UCSD-AML1 (cell line): ENCODE measurements around the gene ANGPTL2.

Experiments
- DNase-seq: peaks from one replicate; lab custom pipeline; 2025; ENCODE audit not compliant: unreplicated experiment; lab: John Stamatoyannopoulos, UW

Gene ANGPTL2

DNA sequence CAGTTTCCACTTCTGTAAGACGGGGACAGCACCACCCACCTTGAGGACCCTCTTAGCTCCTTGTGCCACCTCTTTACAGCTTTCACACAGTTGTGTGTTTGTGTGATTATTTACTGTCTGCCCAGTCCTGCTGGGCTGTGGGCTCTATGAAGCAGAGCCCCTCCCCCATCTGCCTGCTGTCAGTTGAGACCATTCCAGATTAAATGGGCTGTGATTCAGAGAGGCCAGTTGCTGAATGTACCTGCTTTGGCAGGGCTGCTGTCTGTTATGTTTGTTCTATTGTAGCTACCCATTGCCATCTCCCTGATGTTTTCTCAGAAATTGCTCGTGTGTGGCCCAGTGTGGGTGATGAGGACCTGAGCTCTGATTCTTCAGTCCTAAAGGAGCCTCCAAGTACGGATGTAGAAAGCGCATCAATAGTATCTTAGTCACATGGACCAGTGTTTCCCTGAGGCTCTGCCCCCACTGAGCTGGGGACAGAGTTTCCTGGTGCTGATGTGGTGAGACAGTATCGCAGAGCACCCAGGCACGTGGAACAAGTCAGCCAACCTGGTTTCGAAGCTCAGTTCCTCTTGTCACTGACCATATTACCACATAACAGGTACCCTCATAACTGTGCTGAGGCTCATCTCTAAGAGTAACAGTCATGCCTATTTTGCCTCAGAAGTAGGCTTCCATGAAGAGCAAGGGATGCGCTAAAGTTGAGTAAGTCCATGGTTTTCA, 3.7 kb downstream of the ANGPTL2 start:
- DNase-seq: no peak

DNA sequence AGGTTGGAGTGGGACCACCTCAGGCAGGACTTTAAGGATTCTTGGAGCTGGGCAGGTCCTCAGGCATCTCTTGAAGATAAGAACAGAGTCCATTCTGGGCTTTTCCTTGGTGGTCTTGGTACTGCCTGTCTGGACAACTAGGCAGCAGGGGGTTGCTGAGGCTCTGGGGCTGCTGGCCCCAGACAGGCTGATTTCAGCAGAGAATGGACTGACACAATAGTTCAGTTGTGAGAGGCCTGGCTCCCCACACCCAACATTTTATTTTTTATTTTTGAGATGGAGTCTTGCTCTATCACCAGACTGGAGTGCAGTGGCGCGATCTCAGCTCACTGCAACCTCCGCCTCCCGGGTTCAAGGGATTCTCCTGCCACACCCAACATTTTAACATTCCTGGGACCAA, 4.6 kb downstream of the ANGPTL2 start:
- no peak for DNase-seq

DNA sequence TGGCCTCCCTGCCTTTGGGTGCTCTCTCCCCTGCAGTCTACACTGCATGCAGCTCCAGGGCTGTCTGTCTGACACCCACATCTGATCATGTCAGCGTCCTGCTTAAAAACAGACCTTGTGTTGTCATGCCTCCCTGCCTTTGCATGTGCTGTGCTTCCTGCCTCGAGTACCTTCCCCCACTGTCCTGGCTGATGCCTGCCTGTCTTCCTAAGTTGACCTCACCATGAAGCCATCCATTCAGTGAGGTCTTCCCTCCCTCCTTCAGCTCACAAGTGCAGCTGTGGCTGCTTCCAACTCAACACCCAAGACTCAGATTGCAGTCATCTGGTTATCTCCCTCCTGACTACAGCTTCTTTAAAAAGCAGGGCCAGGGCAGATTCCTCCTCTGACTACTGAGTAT, 5.5 kb downstream of the ANGPTL2 start:
- no peak for DNase-seq

- DNase-seq: peak; percentile 60
These were observed 6.2 kb downstream of the ANGPTL2 start for GRCh38 chr9:127116088-127116726.

- DNase-seq: no peak
These were observed 7.8 kb downstream of the ANGPTL2 start for GRCh38 chr9:127114606-127115005.

DNA sequence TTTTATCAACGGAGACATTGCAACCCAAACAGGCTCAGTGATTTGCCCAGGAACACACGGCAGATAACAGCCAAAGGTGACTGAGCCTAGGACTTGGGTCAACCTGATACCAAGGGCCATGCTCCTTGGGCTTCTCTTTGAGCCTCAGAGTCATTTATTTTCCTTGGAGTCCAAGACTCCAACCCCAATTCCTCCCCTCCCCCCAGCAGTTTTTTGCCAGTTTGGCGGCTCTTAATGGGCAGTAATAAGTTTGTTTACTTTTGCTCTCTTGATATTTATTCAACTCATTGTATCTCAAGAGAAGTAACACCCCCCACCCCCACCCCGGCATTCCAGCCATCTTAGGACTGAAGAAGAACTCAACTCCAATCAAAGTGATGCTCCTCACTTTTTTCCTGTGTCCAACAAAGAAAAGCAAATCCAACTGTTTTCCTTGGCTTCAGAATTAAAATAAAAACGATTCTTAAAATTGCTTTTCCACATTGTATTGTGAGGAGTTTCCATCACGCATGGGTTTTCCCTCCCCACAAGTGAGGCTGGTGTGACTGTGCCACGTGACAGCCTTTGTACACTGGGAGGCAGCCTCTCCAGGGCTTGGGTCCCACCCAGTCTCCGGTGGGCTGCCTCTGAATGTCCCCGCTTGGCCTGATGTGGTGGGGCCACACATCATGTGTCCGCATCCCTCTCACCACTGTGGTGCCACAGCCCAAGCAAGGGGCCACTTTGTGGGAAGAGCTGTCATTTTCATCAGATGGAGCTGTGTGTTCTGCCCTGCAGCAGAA, 9.1 kb downstream of the ANGPTL2 start:
- no peak for DNase-seq

GRCh38 chr9:127112735-127113161, 9.7 kb downstream of the ANGPTL2 start:
- no peak for DNase-seq

DNA sequence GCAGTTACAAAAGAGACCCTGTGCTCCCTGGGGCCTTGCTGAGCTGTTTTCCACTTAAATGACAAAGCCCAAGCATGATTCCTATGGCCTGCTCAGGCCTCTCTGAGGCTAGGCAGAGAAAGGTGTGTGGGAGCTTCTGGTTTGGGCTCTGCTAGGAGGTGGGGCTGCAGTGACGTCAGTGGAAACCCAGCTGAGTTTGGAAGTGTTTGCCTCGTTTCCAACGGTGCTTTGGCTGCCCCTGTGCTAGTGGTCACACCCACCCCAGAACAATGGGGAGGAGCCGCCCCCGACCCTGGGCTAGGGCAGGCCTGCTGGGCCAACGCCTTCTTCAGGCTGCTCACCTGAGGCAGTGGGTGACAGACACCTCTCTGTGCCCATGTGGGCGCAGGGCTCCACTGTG, 10.4 kb downstream of the ANGPTL2 start:
- no peak for DNase-seq

DNA sequence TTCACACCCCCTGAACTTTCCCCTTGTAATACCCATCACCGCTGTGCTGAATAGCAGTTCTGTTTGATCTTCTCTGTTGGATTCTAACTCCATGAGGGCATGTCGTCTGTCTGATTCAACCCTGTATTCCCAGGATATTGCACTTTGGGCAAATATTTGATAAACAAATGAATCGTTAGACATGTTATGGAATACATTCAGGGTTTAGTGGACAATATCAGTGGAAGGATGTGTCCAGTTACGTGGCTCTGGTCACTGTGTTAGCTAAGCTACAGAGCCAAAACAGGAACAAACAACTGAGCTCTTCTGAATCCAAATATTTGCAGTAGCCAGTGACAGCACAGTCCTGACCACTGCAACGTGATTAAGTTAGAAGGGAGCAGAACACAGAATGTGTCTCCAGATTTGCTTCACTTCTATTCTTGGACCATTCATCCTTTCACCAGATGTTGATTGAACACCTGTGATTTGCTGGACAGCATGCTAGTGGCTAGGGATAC, 13.2 kb downstream of the ANGPTL2 start:
- no peak for DNase-seq

DNA sequence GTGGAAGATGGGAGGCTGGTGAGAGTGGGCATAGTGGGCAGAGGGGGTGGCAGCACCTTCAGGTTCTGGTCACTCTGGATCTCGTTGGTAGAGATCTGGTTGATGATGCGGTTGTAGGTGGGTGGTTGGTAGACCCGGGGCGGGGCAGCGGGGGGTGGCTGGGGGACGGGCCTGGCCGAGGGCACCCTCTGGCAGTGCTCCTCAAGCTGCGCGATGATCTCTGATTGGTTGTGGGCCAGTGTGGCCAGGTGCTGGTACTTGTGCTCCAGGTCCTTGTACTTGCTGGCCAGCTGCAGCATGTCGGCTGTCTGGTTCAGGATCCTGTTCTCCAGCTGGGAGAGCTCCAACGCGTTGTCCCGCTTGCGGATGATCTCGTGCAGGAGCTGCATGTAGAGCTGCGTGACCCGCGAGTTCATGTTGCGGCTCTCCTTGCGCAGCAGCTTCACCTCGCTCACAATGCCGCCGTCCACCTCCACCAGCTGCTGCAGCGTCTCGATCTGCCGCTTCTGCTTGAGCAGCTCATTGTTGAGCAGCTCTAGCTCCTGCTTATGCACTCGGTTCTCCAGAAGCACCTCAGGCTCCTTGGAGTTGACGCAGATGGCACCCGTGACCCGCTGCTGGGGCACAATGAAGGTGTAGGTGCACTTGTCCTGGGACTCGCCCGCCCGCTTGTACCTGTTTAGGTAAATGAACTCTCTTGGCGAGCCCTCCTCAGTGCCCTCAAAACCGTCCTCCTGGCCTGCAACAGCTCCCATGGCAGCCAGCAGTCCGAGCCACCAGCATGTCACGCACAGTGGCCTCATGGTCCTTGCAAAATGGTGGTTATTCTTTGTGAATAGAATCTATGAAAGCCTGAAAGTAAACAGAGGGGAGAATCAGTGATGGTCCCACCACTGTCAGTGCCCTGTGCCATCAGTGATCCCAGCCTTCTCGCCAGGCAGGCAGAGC, 14.2 kb downstream of the ANGPTL2 start:
- no peak for DNase-seq

GRCh38 chr9:127107171-127107928, 15.1 kb downstream of the ANGPTL2 start:
- no peak for DNase-seq

DNA sequence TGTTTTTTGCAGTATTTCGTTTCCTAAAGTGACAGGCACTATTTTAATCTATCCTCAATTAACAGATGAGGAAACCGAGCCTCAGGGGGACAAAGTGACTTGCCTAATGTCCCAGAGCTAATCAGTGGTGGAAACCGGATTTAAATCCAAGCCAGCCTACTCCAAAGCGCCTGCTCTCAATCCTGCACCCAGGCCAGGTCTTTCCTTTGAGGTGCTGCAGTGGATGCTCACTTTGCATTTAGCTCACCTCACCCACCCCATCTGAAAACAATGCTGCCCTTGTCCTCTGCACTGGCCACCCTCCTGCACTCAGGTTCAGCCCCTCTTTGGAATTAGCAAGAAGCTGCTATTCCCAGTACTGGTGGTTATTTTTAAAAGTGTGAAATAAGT, 16.0 kb downstream of the ANGPTL2 start:
- no peak for DNase-seq

DNA sequence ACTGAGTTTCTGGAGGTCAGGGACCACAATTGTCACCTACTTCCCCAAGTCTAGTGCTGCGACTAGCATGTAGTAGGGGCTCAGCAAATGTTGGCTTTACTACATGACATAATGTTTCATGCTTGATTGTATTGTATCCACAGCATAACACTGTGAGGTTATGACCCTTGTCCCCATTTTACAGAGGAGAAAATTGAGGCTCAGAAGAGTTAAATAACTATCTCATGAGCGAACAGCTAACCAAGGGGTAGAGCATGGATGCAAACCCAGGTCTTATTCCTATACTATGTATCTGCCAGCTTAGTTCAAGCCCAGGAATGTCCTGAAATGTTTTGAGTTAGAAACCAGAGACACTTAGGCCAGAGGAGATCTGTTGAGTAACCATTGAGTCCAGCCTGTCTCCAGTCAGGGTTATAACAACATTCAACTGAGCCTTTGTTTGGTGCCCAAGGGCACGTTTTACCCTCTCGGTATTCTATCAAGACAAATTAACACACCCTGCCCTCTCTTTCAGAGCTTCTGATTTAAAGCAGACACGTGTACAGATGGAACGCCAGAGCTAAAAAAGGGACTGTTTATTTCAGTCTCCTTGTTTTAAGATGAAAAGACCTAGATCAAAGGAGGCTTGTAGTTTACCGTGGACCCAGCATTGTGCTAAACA, 16.5 kb downstream of the ANGPTL2 start:
- no peak for DNase-seq

DNA sequence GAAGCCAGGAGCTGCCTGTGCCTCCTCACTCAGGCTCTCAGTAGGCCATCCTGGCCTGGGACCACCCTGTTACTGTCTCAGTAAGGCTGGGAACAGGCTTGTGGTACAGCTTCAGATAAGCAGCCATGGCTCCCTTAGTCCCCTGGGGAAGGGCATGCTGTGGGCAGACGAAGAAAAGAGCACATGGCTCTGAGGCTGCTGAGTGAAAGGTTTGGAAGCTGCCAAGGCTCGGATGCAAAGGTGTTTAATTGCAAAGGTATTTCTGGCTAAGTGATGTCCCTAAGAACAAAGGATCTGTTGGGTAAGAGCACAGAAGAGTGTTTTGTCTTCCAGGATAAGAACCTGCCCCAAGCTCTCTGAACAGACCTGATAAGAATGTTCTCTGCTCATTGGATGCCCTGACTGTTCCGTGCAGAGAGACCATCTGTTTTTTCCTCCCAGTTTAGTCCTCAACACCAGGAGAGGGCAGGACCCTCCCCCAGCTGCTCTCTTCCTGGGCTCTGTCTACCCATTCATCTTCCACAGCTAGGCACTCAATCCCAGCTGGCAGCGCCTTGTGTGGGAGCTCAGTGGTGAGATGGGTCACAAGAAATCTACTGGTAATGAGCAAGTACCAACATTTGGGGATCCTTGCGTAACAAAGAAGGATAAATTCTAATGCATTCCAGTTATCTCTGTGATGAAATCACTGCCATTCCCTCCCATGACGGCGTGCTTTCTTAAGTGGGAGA, 17.7 kb downstream of the ANGPTL2 start:
- DNase-seq: no peak

DNA sequence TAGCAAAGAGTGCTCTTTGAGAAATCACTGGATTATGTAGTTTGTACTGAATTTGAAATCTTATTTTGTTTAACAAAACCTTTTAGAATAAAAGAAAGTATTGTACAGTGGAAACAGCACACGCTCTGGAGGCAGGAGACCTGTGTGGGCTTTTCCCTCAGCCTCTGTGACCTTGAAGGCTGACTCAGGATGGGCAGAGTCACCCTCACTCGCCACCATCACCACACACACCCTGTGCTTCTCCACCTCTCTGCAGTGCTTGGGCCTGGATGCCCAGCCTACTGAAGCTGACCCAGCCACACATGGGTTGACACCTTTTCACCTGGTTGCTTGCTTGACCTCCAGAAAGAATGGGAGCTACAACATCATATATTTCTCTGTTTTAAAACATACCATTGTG, 19.6 kb downstream of the ANGPTL2 start:
- DNase-seq: no peak

DNA sequence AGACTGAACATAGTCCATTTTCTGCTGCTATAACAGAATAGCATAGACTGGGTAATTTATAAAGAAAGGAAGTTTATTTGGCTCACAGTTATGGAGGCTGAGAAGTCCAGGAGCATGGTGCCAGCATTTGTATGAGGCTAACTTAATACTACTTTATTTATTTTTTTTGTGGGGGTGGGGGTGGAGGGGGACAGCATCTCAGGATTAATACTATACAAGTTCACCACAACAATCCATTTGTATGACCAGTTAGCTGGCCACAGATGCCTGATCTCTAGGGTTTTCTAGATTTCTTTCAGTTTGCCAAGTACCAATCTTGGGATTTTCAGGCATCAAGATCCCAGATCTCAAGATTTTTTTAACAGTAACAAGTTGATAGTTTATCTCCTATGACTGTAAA, 20.3 kb downstream of the ANGPTL2 start:
- DNase-seq: no peak

DNA sequence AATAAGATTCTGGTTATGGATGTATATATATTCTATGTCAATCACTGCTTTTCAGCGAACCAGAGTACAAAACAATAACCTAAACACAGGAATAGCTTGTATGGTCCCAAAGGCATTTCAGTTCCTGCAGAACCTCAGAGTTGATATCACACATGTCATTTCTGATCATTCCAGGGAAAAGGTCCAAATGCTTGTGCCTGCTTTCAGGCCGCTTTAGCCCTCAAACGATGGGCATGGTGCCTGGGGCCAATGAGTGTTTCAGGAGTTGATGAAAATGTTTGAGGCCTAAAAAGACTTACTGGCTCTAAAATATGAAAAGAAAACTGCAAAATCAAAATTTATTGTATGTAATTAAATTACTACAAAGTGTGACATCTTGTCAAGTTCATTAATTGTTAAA, 22.8 kb downstream of the ANGPTL2 start:
- DNase-seq: no peak

- DNase-seq: no peak
These were observed 23.4 kb downstream of the ANGPTL2 start for GRCh38 chr9:127098916-127099553.
